NCI-H345 treated with DMSO at 0.1 percent for 48 hours (cell line): ENCODE results near the gene NDST1.
"Not testable (repeated sequence)": the region's sequence is repeated elsewhere in the genome, so short reads cannot be mapped to it uniquely, and the experiment has no call there.

Experiments used
- DNase-seq: peaks from one replicate; lab custom pipeline; 2025; ENCODE audit not compliant: unreplicated experiment; lab: John Stamatoyannopoulos, UW

The NDST1 gene

DNA sequence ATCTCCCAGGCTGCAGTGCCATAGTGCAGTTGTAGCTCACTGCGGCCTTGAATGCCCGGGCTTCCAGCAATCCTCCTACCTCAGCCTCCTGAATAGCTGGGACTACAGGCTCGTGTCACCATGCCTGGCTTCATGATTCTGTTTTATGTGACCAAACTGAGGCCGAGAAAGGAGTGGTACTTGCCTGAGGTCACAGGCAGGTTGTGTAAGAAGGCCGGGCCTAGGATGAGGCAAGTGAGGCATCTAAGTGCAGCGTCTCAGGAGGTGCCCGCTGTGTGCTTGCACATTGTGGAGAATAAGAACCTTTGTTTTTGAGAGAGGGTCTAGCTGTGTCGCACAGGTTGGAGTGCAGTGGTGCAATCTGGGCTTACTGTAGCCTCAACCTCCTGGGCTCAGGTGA lies 2.1 kb upstream of the NDST1 start:
- no peak for DNase-seq

DNA sequence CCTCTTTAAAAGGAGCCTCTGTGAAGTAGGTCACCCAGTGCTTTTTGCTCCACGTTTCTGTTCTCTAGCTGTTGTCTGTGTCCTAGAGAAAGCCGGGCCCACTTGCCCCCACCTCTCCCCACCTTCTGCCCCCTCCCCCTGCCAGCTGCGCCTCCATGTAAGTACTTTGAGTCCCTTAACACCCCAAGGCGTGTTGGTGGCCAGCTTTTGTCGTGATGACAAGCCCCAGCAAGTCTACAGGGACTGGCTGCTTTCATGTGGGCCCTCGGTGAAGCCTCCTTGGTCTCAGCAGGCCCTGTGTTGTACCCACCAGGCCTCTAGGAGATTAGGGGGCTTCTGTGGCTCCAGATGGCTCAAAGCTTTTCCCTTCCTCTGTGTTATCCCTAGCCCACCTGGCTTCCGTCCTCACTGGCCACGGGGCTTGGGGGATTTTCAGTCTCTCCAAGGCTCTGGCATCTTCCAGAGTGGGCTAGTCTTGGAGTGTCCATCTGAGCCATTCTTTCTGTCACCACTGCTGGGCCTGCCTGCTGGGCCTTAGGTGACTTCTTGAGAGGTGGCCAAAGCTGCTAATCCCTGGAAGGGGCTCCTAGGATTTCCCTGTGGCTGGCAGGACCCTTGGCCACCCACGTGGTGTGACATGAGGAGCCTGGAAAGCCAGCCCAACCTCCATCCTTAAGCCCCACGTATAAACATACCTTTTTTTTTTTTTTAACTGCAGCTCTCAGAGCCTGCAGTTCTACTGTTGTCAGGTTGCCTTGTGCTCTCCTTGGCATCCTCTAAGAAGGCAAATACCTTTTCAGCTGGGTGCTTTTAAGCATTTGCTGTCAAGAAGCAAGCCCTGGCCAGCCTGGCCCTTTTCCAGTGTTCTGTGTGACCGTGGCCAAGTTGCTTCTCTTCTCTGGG lies 1.1 kb upstream of the NDST1 start:
- DNase-seq = no peak

DNA sequence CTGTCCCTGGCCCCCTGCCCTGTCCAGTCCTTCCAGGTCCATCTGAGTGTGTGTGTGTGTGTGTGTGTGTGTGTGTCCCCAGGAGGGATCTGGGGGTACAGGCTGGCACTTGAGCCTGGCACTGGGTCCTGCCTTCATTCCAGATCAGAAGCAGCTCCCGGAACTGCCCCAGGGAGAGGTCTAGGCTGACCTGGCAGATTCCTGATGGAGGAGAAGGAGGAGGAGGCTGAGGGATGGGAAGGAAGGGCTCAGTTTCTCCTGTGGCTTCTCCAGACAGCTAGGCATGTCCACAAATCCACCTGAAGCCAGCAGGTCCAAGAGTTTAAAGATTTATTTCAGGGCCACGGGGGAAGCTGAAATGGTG lies 328 bp downstream of the NDST1 start:
- DNase-seq = no peak

DNA sequence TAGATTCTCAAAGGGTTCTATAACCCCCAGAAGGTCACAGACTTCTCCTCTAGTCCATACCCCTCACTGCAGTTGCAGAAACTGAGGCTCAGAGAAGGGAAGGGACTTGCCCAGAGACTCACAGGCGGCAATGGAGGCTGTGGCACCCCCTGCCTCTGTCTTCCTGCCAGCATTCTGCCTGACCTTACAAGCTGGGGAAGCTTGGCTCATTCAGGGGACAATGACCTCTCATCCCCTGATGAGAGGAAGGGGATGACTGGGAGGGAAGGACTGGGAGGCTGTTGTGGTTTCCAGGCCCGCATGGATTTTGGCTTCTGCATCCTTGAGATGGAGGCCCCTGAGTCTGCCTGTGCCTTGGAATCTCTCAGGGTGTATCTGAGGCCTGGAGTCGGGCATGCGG lies 897 bp downstream of the NDST1 start:
- no peak for DNase-seq

DNA sequence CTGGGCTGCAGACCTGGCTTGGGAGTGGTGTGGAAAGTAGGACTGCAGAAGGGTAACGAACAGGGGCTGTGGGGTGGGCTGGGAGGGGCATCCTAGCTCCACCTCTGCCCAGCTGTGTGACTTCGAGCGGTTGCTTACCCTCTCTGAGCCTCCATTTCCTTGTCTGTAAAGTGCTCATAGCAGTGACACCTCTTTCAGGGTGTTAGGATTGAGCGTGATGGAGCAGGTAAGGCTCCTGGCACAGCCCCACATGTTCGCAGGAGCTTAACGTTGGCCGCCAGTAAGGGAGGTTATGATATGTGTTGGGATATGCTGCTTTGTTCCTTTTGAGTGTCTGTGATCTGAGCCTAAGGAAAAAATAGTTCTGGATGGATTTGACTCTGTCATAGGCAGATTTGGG lies 2.1 kb downstream of the NDST1 start:
- DNase-seq = no peak

DNA sequence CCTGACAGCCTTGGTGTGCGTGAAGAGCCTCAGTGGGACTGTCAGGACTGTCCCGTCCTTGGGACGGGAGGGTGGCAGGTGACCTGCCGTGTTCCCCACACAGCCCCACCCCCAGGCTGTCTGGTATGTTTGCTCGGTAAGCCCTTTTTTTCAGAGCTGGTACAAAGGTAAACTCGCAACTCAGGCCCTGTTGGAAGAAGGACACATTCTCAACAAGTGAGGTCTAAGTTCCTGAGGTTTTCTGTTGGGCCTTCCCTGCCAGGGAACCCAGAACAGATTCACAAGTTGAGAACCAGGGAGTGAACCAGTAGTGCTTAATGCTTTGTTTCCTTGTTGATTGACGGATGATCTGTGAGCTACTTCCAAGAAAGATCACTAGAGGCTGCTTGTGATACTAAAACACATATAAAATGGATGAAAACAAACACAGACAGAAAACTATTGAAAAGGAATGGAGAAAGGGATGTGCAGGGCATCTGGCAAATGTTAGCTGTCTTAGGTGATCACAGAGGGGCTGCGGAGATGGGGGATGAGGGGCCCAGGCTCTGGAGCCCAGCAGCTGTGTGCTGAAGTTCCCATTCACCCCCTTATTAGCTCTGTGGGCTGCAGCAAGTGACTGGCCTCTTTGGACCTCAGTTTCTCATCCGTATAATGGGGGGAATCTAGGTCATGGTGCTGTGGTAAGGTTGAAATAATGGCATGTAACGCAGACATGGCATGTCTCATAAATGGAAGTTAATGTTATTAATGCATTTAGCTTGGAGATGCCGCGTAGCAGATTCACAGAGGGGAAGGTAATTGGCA lies 2.7 kb downstream of the NDST1 start:
- no peak for DNase-seq

DNA sequence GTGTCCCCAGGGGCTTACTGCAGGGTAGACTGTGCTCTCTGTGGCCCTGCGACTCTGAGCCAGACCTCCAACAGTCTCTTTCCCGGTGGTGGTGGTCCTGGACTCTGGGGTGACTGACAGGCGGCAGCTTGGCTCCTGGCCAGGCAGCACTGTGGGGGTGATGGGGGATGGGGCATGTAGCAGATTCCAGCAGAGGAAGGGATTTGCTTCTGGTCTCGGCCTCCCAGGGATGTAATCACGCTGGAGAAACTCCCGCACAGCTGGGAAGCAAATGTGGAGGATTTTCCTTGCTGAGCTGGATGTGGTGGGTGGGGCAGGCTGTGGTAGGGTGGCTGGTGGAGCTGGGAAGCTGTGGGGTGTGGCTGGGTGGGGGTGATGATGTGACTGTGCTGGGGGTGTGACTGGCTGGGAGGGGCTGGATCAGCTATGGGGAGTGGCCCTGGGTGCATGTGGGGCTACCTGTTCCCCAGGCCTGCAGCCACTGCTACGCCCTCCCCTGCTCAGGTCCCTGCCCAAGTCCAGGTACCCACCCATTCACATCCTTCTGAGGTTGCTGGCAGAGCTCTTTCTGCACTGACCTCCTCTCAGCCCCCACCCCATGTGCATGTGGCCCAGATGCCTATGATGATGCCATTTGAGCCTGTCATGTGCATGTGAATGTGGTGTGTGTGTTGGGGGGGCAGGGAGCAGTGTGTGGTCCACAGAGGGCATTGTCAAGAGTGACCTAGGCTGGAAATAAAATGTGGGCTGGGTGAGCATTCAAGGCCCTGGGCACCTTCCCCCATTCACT lies 3.8 kb downstream of the NDST1 start:
- DNase-seq = no peak

DNA sequence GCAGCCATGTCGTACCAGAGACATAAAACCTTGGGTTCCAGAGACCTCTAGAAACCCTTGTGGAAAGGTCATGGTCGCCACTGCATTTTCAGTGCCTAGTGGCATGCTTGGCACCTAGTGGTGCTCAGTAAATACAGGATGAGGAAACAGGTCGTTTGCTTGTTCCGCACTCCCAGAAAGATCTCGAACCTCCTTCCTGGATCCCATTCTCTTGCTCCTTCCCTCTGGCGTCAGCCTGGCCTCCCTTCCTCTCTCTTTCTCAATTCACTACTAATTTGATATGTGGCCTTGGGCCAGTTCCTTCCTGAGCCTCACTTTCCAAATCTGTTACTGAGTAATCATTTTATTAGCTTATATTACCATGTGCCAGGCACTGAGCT lies 4.4 kb downstream of the NDST1 start:
- DNase-seq = no peak

DNA sequence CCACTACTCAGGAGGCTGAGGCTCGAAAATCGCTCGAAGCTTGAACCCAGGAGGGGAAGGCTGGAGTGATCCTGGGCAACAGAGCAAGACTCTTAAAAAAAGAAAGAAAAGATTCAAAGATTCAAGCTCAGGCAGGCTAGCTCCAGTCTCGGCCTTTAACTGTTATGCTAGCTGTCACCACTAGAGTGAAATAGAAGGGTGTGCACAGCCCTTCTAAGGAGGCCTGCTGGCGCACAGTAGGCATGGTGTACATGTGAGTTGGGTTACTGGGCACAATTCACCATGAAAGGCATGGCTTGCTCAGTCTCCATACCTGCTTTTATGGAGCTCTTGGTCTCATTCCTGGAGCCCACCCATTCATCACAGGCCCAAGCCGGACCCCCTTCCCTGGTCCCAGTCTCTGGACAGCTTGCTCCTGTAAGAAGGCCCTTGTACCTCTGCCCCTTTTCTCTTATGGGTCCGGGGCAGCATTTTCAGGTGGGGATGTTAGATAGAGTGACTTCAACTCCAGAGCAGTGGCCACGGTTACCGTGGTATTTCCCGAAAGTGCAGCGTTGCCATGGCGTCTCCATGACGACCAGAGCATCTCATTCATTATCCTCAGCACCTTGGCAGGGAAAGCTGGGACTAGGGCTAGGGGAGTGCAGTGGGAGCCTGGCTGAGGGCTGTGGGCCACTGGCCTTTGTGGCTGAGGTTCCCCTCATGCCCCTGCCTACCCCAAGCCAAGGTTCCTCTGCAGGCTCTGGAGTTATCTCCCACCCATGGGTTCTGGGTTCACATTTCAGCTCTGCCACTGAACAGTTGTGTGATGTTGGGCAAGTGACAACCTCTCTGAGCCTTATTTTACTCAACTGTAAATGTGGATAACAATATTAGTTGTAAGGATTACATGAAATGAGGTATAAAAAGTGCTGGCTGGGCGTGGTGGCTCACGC lies 5.7 kb downstream of the NDST1 start:
- DNase-seq = no peak

DNA sequence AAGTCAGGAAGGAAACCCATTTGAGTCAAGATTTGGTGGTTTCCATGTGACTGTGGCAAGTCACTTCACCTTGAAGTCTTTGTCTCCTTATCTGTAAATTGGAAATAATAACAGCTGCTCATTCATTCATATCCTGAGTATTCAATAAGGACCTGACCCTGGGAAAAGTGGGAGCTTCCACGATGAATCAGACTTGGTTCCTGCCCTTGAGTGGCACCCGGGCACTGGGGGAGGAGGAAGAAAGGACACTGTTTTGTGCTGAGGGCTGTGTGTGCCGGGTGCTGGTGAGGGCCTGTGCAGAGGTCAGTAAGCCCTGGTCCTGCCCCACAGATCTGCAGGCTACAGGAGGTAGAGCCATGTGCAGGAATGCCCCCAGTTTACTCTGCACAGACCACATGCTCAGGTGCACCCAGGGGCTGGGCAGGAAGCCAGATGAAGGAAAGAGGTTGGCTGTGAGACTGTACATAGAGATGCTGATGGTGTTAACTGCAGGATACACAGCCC lies 6.8 kb downstream of the NDST1 start:
- DNase-seq = no peak

DNA sequence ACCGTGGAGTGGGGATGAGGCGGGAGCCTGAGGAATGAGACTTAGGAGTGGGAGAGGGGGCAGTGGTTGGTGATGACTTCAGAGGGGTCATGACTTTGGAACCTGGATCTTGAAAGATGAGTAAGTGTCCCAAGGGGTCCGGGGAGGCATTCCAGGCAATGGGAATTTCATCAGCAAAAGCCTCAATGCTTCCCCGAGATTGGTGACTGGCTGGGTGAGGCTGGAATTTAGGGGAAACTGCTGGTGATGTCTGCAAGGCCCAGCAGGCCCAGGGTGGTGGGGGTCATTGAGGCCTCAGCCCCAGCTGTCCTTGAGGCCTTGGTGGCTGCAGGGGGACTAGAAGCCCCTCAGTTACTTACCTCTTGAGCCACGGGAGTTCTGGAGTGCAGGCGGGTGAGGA lies 7.5 kb downstream of the NDST1 start:
- DNase-seq = no peak

DNA sequence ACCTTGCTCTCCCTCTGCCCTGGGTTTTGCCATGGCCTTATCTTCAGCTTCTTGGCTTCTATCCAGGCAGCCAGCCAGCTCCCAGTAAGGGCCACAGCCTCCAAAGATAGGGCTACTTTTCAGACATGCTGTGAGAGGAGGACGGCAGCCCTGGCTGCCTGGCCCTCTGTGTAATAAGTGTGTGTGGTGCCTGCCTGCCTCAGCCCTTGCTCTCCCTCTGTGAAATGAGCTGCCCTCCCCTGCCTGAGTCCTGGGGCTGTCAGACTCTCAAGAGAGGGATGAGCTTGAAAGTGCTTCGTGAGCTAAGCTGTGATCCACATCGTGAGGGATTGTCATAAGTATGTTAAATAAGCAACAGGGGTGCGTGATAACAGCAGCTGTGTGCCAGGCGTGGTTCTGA lies 8.1 kb downstream of the NDST1 start:
- no peak for DNase-seq

DNA sequence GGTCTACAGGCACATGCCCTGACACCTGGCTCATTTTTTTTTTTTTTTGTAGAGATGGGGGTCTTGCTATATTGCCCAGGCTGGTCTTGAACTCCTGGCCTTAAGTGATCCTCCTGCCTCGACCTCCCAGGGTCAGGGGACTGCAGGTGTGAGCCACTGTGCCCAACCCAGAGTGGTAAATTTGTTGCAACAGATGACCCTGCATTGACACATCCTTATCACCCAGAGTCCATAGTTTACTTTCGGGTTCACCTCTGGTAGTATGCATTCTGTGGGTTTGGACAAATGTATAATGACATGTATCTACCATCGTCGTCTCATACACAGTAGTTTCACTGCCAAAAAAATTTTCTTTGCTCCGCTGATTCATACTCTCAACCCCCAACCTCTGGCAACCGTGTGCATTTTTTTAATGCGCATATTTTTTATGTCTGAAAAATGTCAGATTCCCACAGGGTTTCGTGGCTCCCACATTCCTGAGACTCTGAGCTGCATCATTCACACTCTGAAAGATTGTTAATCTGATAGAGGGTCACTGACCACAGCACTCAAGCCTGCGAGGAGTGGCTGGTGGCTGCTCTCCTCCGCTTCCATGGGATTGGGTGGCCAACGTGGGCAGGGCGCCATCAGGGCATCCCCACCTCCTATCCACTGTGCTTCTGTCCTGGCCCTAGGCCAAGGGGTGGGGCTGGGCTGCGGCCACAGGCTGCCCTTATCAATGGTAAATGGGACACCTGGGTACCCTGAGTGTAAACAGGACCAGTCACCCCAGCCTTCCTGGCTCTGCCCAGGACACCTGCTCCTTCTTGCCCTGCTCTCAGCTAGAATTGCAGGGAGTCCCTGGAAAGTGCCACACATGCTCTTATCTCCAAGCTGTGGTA lies 9.6 kb downstream of the NDST1 start:
- no peak for DNase-seq

DNA sequence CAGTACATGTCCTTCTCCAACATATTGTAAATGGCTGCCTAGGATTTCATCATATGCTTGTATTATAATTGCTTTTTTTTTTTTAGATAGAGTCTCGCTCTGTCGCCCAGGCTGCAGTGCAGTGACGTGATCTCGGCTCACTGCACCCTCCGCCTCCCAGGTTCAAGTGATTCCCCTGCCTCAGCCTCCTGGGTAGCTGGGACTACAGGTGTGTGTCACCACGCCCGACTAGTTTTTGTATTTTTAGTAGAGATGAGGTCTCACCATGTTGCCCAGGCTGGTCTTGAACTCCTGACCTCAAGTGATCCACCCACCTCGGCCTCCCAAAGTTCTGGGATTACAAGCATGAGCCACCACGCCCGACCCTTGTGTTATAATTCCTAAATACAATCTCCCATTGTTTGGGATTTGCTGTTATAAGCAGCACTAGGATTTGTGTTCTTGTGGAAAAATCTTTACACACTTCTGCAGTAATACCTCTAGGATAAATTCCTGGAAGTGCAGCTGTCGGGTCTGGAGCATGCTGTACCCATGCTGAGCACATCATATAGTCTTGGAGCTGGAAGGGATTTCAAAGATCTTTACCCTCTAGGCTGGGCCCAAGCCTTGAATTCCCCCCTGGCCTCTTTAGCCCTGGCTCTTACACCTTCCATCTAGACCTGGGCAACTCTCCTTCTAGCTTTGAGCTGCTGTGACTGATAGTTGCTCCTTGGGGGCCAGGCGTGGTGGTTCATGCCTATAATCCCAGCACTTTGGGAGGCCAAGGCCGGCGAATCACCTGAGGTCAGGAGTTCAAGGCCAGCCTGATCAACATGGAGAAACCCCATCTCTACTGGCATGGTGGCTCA lies 11.0 kb downstream of the NDST1 start:
- DNase-seq = not testable (repeated sequence)

DNA sequence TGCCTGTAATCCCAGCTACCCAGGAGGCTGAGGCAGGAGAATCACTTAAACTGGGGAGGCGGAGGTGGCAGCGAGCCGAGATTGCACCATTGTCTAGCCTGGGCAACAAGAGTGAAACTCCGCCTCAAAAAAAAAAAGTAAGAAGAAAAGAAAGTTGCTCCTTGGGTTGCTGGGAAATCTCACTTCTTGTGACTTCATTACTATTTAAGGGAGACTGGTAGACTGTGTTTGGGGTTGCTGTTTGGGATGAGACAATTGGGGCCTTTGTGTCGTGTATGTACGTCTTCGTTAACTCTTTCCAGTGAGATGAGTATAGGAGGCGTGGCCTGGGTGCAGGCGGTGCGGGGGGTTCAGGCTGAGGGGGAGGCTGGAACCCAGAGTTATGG lies 11.6 kb downstream of the NDST1 start:
- no peak for DNase-seq

DNA sequence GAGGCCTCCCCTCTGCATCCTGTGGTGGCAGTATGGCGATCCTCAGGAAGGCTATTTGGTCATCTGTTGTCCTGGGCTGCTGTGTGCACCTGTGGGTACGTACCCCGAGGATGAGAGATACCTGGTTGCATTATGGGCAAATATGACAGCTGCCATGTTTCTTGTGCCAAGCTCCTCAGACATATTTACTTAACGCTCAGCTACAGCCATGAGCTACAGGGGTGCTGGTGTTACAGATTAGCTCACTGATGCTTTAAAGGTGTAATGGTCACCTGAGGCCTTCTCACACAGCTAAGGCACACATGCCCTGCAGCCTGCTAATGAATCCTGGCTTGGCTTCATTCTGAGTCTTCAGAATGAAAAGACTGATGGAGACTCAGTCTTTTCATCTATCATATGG lies 12.0 kb downstream of the NDST1 start:
- DNase-seq = no peak

DNA sequence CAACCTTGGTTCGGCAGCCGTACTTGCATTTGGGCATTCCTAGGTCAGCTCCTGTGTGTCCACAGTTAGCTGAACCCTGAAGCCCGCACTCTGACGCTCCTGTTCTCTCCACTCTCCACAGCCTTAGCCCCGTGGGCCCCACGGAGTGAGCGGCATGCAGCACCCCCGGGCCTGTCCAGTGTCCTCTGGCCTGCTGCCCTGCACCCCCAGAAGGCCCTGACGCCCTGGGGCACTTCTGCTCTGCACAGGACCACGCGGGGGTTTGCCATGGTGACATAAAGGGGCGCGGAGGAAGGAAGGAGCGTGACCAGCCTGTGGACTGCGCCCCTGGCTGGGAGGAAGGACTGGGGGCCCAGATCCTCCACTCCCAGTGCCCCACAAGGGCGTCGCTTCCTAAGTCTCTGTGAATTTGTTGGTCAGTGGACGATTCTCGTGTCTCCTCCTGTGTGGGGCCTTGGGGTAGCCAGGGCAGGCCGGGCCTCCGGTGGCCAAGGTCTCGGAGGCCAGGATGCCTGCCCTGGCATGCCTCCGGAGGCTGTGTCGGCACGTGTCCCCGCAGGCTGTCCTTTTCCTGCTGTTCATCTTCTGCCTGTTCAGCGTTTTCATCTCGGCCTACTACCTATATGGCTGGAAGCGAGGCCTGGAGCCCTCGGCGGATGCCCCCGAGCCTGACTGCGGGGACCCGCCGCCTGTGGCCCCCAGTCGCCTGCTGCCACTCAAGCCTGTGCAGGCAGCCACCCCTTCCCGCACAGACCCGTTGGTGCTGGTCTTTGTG lies 13.0 kb downstream of the NDST1 start:
- no peak for DNase-seq

DNA sequence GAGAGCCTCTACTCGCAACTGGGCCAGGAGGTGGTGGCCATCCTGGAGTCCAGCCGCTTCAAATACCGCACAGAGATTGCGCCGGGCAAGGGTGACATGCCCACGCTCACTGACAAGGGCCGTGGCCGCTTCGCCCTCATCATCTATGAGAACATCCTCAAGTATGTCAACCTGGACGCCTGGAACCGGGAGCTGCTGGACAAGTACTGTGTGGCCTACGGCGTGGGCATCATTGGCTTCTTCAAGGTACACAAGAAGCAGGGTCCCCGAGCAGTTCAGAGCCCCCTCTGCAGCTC lies 13.5 kb downstream of the NDST1 start:
- no peak for DNase-seq
